Endodermal cell (in vitro differentiated cells): ENCODE results near the gene OSTN. TPM values are rescaled to one million over a fixed set of nuclear protein-coding genes. Genes with fewer than 3 reads are reported as not detected.
A peak's percentile ranks its signal among the peaks of the same experiment; 100 is the strongest.

Source experiments
- DNase-seq: peaks from one replicate; pipeline ENCODE4 v3.0.0-alpha.2; 2017
- H3K27ac ChIP-seq: 2 replicates; pipeline ENCODE4 v1.5.1; 2013; ENCODE audit warnings: mild to moderate bottlenecking, low read depth, low read length, moderate library complexity
- H3K27me3 ChIP-seq: 2 replicates; pipeline ENCODE4 v1.6.1; 2013; ENCODE audit warnings: mild to moderate bottlenecking, low read length, moderate library complexity; ENCODE audit not compliant: insufficient read depth, control insufficient read depth, poor library complexity, severe bottlenecking
- H3K36me3 ChIP-seq: 2 replicates; pipeline ENCODE4 v1.7.0; 2013; ENCODE audit warnings: mild to moderate bottlenecking, low read length, moderate library complexity; ENCODE audit not compliant: control insufficient read depth, insufficient read depth
- H3K4me1 ChIP-seq: one replicate; pipeline ENCODE4 v1.7.0; 2013; ENCODE audit warnings: low read length; ENCODE audit not compliant: control insufficient read depth, insufficient read depth
- H3K4me3 ChIP-seq: 2 replicates; pipeline ENCODE4 v1.5.1; 2013; ENCODE audit warnings: mild to moderate bottlenecking, low read length, moderate library complexity
- H3K9ac ChIP-seq: 2 replicates; pipeline ENCODE4 v1.6.1; 2013; ENCODE audit warnings: mild to moderate bottlenecking, low read length, moderate library complexity; ENCODE audit not compliant: poor library complexity, severe bottlenecking; ENCODE audit errors: extremely low read depth
- H3K9me3 ChIP-seq: 2 replicates; pipeline ENCODE4 v1.6.1; 2013; ENCODE audit warnings: mild to moderate bottlenecking, low read length, moderate library complexity; ENCODE audit not compliant: control insufficient read depth
- H3K27ac Mint-ChIP-seq: 2 replicates; pipeline ENCODE4 v1.8.0; 2020; ENCODE audit warnings: mixed read lengths
- H3K27me3 Mint-ChIP-seq: 2 replicates; pipeline ENCODE4 v1.8.0; 2021; ENCODE audit warnings: mild to moderate bottlenecking, mixed read lengths; ENCODE audit not compliant: insufficient read depth
- H3K36me3 Mint-ChIP-seq: 2 replicates; pipeline ENCODE4 v1.8.0; 2020; ENCODE audit warnings: low read depth, mixed read lengths
- H3K4me1 Mint-ChIP-seq: 2 replicates; pipeline ENCODE4 v1.8.0; 2020; ENCODE audit warnings: mixed read lengths
- H3K4me3 Mint-ChIP-seq: 2 replicates; pipeline ENCODE4 v1.8.0; 2020; ENCODE audit warnings: mild to moderate bottlenecking, moderate library complexity, mixed read lengths
- H3K9me3 Mint-ChIP-seq: 2 replicates; pipeline ENCODE4 v1.8.0; 2020; ENCODE audit warnings: mild to moderate bottlenecking, mixed read lengths
- WGBS, 2 experiments: methylation state at CpG; one replicate each; pipeline versions ENCODE4 v1.1.5 to v1.1.7; 2013; ENCODE audit warnings: missing lambda C conversion rate in 2 of 2, mixed read lengths in 1 of 2; ENCODE audit not compliant: insufficient coverage in 1 of 2, insufficient read length in 1 of 2; 5-methylcytosine and 5-hydroxymethylcytosine counted together
- total RNA-seq, 2 donors: library from RNA; stranded (reverse); fragmentation: NEBNext Ultra II Directional in 1 of 2; extraction: Animal tissue kit (Norgen Biotek cat#: 25700) in 1 of 2; gene quantifications; 2 replicates in 1 of 2; 3 replicates in 1 of 2; pipeline ENCODE4 v1.2.1, GENCODE V29; 2021
- TF ChIP-seq, protein P1 (sequence below): fragments of 200-600 bp; sonication (generic); conservative IDR thresholded peaks from 2 replicates; pipeline ENCODE4 v1.5.0; 2021; ENCODE audit warnings: antibody characterized with exemption, mild to moderate bottlenecking

OSTN gene
- total RNA-seq, 2 donors from 2014 or later, result not detected

DNA sequence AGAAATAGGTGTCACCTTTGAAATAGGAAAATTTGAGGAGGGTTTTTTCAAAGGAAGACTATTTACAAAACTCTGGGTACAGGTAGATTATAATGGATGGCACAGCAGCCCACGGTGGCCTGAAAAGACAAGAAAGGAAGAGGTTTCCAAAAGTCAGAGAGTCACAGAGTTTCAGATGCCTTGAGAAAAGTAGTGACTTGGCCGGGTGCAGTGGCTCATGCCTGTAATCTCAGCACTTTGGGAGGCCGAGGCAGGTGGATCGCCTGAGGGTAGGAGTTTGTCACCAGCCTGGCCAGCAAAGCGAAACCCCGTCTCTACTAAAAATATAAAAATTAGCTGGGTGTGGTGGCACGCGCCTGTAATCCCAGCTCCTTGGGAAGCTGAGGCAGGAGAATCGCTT, 35.2 kb downstream of the OSTN start:
- Mint-ChIP-seq H3K4me3 (no peak overlapping the region), H3K36me3 (no peaks in the 10 kb centered on the region), H3K4me1 (peaks cover 30% of the 10 kb centered on the region), H3K9me3 (no peaks in the 10 kb centered on the region), H3K27me3 (no peaks in the 10 kb centered on the region), H3K27ac (no peak overlapping the region)
- TF ChIP-seq, protein P1, sequence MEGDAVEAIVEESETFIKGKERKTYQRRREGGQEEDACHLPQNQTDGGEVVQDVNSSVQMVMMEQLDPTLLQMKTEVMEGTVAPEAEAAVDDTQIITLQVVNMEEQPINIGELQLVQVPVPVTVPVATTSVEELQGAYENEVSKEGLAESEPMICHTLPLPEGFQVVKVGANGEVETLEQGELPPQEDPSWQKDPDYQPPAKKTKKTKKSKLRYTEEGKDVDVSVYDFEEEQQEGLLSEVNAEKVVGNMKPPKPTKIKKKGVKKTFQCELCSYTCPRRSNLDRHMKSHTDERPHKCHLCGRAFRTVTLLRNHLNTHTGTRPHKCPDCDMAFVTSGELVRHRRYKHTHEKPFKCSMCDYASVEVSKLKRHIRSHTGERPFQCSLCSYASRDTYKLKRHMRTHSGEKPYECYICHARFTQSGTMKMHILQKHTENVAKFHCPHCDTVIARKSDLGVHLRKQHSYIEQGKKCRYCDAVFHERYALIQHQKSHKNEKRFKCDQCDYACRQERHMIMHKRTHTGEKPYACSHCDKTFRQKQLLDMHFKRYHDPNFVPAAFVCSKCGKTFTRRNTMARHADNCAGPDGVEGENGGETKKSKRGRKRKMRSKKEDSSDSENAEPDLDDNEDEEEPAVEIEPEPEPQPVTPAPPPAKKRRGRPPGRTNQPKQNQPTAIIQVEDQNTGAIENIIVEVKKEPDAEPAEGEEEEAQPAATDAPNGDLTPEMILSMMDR, result no peak
- 93 to 96% methylated on average over 8 to 9 of the region's 9 CpGs for WGBS, 2 experiments
- H3K27ac ChIP-seq, result no peak overlapping the region
- no peaks in the 10 kb centered on the region for H3K27me3 ChIP-seq
- no peak for DNase-seq
- H3K4me3 ChIP-seq, result no peak overlapping the region
- no peaks in the 10 kb centered on the region for H3K36me3 ChIP-seq
- no peak overlapping the region for H3K9ac ChIP-seq
- H3K4me1 ChIP-seq, result peaks cover 6% of the 10 kb centered on the region
- no peaks in the 10 kb centered on the region for H3K9me3 ChIP-seq

DNA sequence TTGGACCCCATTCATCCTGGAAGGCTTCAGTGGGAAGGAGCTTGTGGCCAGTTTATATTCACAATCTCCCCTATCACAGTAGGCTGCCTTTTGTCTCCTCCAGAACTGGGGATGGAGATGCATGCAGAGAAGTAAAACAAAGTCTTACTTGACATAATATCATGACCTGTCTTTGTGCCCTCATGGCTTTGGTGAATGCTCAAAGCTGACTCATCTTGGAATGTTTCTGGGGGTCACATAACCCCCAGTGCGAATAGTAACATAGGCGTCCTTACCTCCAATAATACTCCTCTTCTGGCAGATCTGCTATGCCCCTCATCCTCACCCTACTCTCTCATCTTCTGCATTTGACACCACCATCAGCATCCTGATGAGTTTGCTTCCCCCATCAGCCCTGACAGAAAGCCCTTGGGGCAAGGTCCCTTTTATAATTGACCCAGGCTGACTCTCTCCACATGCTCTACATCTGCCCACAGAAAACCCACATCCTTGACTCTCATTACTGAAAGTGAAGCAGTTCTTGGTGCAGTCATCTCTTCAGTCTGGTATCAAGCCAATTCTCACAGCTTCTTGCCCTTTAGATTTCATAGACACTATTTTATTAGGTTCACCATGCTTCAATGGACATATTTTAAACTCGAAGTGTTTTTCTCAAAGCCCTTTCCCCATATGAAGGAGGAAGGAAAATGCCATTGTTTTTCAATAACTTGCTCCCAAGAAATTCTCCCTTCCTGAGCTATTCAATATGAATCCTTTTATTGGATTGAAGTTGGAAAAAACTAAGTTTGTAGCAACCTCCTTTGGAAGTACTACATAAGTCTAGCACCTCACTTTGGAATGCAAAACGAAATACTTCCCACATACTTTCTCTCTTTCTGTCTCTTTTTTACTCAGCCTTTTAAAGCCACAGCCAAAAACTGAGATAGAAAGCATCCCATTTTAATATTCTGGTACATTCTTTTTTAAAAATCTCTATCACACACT, 36.6 kb downstream of the OSTN start:
- no peak overlapping the region for H3K4me3 ChIP-seq
- H3K9me3 ChIP-seq, result no peaks in the 10 kb centered on the region
- H3K27me3 ChIP-seq, result no peaks in the 10 kb centered on the region
- peaks cover 34% of the 10 kb centered on the region for H3K4me1 Mint-ChIP-seq
- no peak overlapping the region for H3K4me3 Mint-ChIP-seq
- H3K27me3 Mint-ChIP-seq, result no peaks in the 10 kb centered on the region
- no peaks in the 10 kb centered on the region for H3K36me3 Mint-ChIP-seq
- no peak for DNase-seq
- peak overlapping the region; percentile 32 for H3K27ac ChIP-seq
- peak overlapping the region; percentile 12 for H3K27ac Mint-ChIP-seq
- TF ChIP-seq, protein P1, result no peak
- peaks cover 6% of the 10 kb centered on the region for H3K4me1 ChIP-seq
- no peaks in the 10 kb centered on the region for H3K9me3 Mint-ChIP-seq
- H3K36me3 ChIP-seq, result no peaks in the 10 kb centered on the region
- 86 to 89% methylated on average over 3 to 4 of the region's 4 CpGs for WGBS, 2 experiments
- H3K9ac ChIP-seq, result no peak overlapping the region

DNA sequence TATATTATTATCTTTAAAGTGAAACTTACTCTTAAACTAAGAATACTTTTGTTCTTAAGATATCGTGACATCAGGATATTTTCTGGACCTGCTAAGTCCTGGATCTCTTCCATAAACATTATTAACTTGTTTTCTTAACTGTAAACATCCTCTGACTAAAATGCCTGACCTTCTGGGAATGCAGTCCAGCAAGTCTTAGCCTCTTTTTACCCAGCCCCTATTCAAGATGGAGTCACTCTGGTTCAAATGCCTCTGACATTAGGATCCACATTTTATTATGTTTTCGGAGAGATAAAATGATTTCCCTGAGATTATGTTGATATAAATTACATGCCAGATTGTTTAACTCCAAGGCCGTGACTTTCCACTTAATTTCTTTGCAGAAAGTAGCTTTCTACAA, 37.6 kb downstream of the OSTN start:
- Histone ChIP-seq H3K27me3 (no peaks in the 10 kb centered on the region), H3K9ac (no peak overlapping the region), H3K4me3 (no peak overlapping the region), H3K4me1 (peaks cover 6% of the 10 kb centered on the region), H3K27ac (no peak overlapping the region), H3K36me3 (no peaks in the 10 kb centered on the region), H3K9me3 (no peaks in the 10 kb centered on the region)
- Mint-ChIP-seq H3K4me1 (peaks cover 34% of the 10 kb centered on the region), H3K27me3 (no peaks in the 10 kb centered on the region), H3K9me3 (no peaks in the 10 kb centered on the region), H3K36me3 (no peaks in the 10 kb centered on the region), H3K4me3 (no peak overlapping the region), H3K27ac (no peak overlapping the region)
- TF ChIP-seq, protein P1, result no peak
- 90 to 92% methylated on average over 2 to 3 of the region's 3 CpGs for WGBS, 2 experiments
- DNase-seq, result no peak
